ENCODE measurements around the gene PAPOLG.

Gene PAPOLG

GRCh38 chr2:60838481-60838880 lies 82.4 kb downstream of the PAPOLG start:
- no peak for ATAC-seq
- no peak for TF ChIP-seq SNAI2 (CRISPR knock-in tag; IDR thresholded peaks at IDR 0.05)
- no peak for TF ChIP-seq ESRRG (CRISPR knock-in tag; IDR thresholded peaks at IDR 0.05)
- TF ChIP-seq ISL1 (CRISPR knock-in tag; IDR thresholded peaks at IDR 0.05), result no peak
- TF ChIP-seq ZFP30 (CRISPR knock-in tag; IDR thresholded peaks at IDR 0.05), result no peak
- no peak for TF ChIP-seq ZNF70 (CRISPR knock-in tag; IDR thresholded peaks at IDR 0.05)
- no peak for TF ChIP-seq CREB5 (CRISPR knock-in tag; IDR thresholded peaks at IDR 0.05; ENCODE audit: low read depth)
- TF ChIP-seq TSHZ2 (CRISPR knock-in tag; IDR thresholded peaks at IDR 0.05), result no peak

GRCh38 chr2:60839126-60839813 lies 83.2 kb downstream of the PAPOLG start:
- ATAC-seq, result no peak
- TF ChIP-seq ZC3H10 (CRISPR knock-in tag; IDR thresholded peaks at IDR 0.05), result no peak
- no peak for TF ChIP-seq PATZ1 (CRISPR knock-in tag; IDR thresholded peaks at IDR 0.05; ENCODE audit: borderline replicate concordance)
- no peak for TF ChIP-seq TCF4 (CRISPR knock-in tag; IDR thresholded peaks at IDR 0.05; ENCODE audit: borderline replicate concordance)
- TF ChIP-seq ESRRG (CRISPR knock-in tag; IDR thresholded peaks at IDR 0.05), result no peak
- no peak for TF ChIP-seq ZNF70 (CRISPR knock-in tag; IDR thresholded peaks at IDR 0.05)
- no peak for TF ChIP-seq ISL1 (CRISPR knock-in tag; IDR thresholded peaks at IDR 0.05)
- no peak for TF ChIP-seq PPARA (CRISPR knock-in tag; IDR thresholded peaks at IDR 0.05; ENCODE audit: borderline replicate concordance)
- TF ChIP-seq GLIS3 (CRISPR knock-in tag; IDR thresholded peaks at IDR 0.05), result no peak
- TF ChIP-seq SNAI2 (CRISPR knock-in tag; IDR thresholded peaks at IDR 0.05), result no peak
- no peak for TF ChIP-seq BACH2 (CRISPR knock-in tag; IDR thresholded peaks at IDR 0.05; ENCODE audit: borderline replicate concordance)
- TF ChIP-seq ZFP3 (CRISPR knock-in tag; IDR thresholded peaks at IDR 0.05), result no peak
- no peak for TF ChIP-seq ZNF565 (CRISPR knock-in tag; conservative IDR thresholded peaks at IDR 0.05; ENCODE audit: low read depth)
- no peak for TF ChIP-seq CREB5 (CRISPR knock-in tag; IDR thresholded peaks at IDR 0.05; ENCODE audit: low read depth)
- TF ChIP-seq POU6F1 (CRISPR knock-in tag; IDR thresholded peaks at IDR 0.05; ENCODE audit: borderline replicate concordance, low read depth), result no peak
- TF ChIP-seq TSHZ2 (CRISPR knock-in tag; IDR thresholded peaks at IDR 0.05), result no peak

GRCh38 chr2:60840880-60841279 lies 84.8 kb downstream of the PAPOLG start:
- no peak for ATAC-seq
- no peak for TF ChIP-seq ZFP30 (CRISPR knock-in tag; IDR thresholded peaks at IDR 0.05)
- TF ChIP-seq ZNF70 (CRISPR knock-in tag; IDR thresholded peaks at IDR 0.05), result no peak
- no peak for TF ChIP-seq TOX (CRISPR knock-in tag; IDR thresholded peaks at IDR 0.05; ENCODE audit: borderline replicate concordance)
- no peak for TF ChIP-seq TCF4 (CRISPR knock-in tag; IDR thresholded peaks at IDR 0.05; ENCODE audit: borderline replicate concordance)
- TF ChIP-seq ZNF565 (CRISPR knock-in tag; conservative IDR thresholded peaks at IDR 0.05; ENCODE audit: low read depth), result no peak
